GM12878 (cell line): ENCODE data around the gene NAV1. TPM values are rescaled to one million over a fixed set of nuclear protein-coding genes. Genes with fewer than 3 reads are reported as not detected.

ENCODE experiments used
- ATAC-seq: fragments of 200-7000 bp; cut with Tn5 transposase; 3 replicates; pipeline ENCODE4 v1.9.1; 2020; ENCODE audit warnings: mild to moderate bottlenecking, moderate library complexity
- BruUV-seq: library from RNA; stranded (reverse); fragments of 400-500 nt; replicated peaks from 2 replicates; lab custom pipeline; 2021; lab: Mats Ljungman, UMichigan
- CTCF ChIA-PET: fragments of 300-600 bp; sonication (Branson Sonifier 250); formaldehyde crosslinking; extraction: SDS; loops from one replicate; lab custom pipeline; 2021; ENCODE audit warnings: inconsistent platforms; lab: Yijun Ruan, JAX
- POLR2A ChIA-PET: fragments of 350-600 bp; formaldehyde crosslinking; extraction: SDS; loops from one replicate; lab custom pipeline; 2021; ENCODE audit warnings: inconsistent platforms; lab: Charles Lee
- RAD21 ChIA-PET: fragments of 300-600 bp; sonication (Branson Sonifier 250); formaldehyde crosslinking; loops from one replicate; lab custom pipeline; 2023; ENCODE audit warnings: antibody characterized with exemption; ENCODE audit not compliant: unreplicated experiment; lab: Charles Lee
- SMC1A ChIA-PET: fragments of 300-600 bp; sonication (Branson Sonifier 250); formaldehyde crosslinking; loops from one replicate; lab custom pipeline; 2023; ENCODE audit not compliant: unreplicated experiment, uncharacterized antibody; lab: Charles Lee
- DNase-seq: peaks from one replicate; pipeline ENCODE4 v3.0.0-alpha.2; 2011; ENCODE audit warnings: low read depth, low spot score
- FAIRE-seq: peaks from 3 replicates; lab custom pipeline; 2011; peaks lifted over from hg19 to GRCh38; lab: Jason Lieb, UNC
- H2AFZ ChIP-seq: 2 replicates; pipeline ENCODE4 v1.6.0; 2011; ENCODE audit warnings: low read depth, low read length, control low read depth; ENCODE audit not compliant: control insufficient read depth
- H3K27ac ChIP-seq: 2 replicates; pipeline ENCODE4 v1.5.1; 2011; ENCODE audit warnings: control low read depth; ENCODE audit not compliant: control insufficient read depth, insufficient read depth
- H3K27me3 ChIP-seq, 2 experiments: replicated peaks in 1 of 2; 2 replicates each; pipeline versions ENCODE4 v1.6.0 to v1.6.1; 2011; ENCODE audit warnings: low read length in 1 of 2; ENCODE audit not compliant: control insufficient read depth in 2 of 2, insufficient read depth in 2 of 2
- H3K36me3 ChIP-seq, 2 experiments: 2 replicates each; pipeline ENCODE4 v1.5.1; 2011; ENCODE audit warnings: low read length in 1 of 2; ENCODE audit not compliant: control insufficient read depth in 2 of 2, insufficient read depth in 2 of 2
- H3K4me1 ChIP-seq: 2 replicates; pipeline ENCODE4 v1.6.1; 2011; ENCODE audit warnings: mild to moderate bottlenecking, low read length, moderate library complexity, mixed read lengths; ENCODE audit not compliant: control insufficient read depth, insufficient read depth
- H3K4me2 ChIP-seq: 2 replicates; pipeline ENCODE4 v1.6.0; 2011; ENCODE audit warnings: control low read depth; ENCODE audit not compliant: control insufficient read depth, insufficient read depth
- H3K4me3 ChIP-seq: fragments of 200-600 bp; sonication (generic); 2 replicates; pipeline ENCODE4 v1.5.1; 2016
- H3K79me2 ChIP-seq: 2 replicates; pipeline ENCODE4 v1.6.0; 2011; ENCODE audit warnings: low read length; ENCODE audit not compliant: control insufficient read depth, insufficient read depth
- H3K9ac ChIP-seq: 2 replicates; pipeline ENCODE4 v1.8.0; 2011; ENCODE audit warnings: low read length, control low read depth, mixed read lengths; ENCODE audit not compliant: control insufficient read depth, insufficient read depth
- H3K9me3 ChIP-seq: replicated peaks from 3 replicates; pipeline ENCODE4 v1.5.1; 2011; ENCODE audit warnings: mild to moderate bottlenecking, low read length; ENCODE audit not compliant: control insufficient read depth, insufficient read depth
- H4K20me1 ChIP-seq: 2 replicates; pipeline ENCODE4 v1.6.0; 2011; ENCODE audit not compliant: control insufficient read depth, insufficient read depth
- BHLHE40 ChIP-seq, 2 experiments: fragments of 450-650 bp in 1 of 2; IDR thresholded peaks; 2 replicates each; pipeline ENCODE4 v1.6.1; 2011 to 2017; ENCODE audit warnings: low read depth in 2 of 2, borderline replicate concordance in 1 of 2, improper control_type of control experiment in 1 of 2, low read length in 1 of 2, mild to moderate bottlenecking in 1 of 2
- CBX3 ChIP-seq: fragments of 200-600 bp; sonication (generic); IDR thresholded peaks from 2 replicates; pipeline ENCODE4 v1.6.1; 2016; ENCODE audit warnings: low read depth, borderline replicate concordance
- IKZF2 ChIP-seq, 2 experiments: fragments of 450-650 bp; IDR thresholded peaks; 2 replicates each; pipeline ENCODE4 v1.6.1; 2017; ENCODE audit warnings: mild to moderate bottlenecking in 2 of 2, moderate library complexity in 2 of 2
- NFIC ChIP-seq: IDR thresholded peaks from 2 replicates; pipeline ENCODE4 v1.6.1; 2012; ENCODE audit warnings: low read depth, mild to moderate bottlenecking, inconsistent platforms, low read length, moderate library complexity
- SMAD1 ChIP-seq: fragments of 450-650 bp; IDR thresholded peaks from 2 replicates; pipeline ENCODE4 v1.6.1; 2018; ENCODE audit warnings: mild to moderate bottlenecking, low read depth; ENCODE audit not compliant: partially characterized antibody
- SMAD5 ChIP-seq: IDR thresholded peaks from 2 replicates; pipeline ENCODE4 v1.6.1; 2016; ENCODE audit warnings: antibody characterized with exemption, low read depth
- SUPT20H ChIP-seq: IDR thresholded peaks from 2 replicates; pipeline ENCODE4 v1.6.1; 2011; ENCODE audit warnings: low read depth, mild to moderate bottlenecking, low read length, moderate library complexity, borderline replicate concordance; ENCODE audit not compliant: control insufficient read depth
- WGBS: methylation state at CpG from one replicate; pipeline ENCODE4 v1.1.6; 2016; ENCODE audit warnings: low lambda C conversion rate; ENCODE audit not compliant: insufficient replicate concordance, insufficient coverage; ENCODE audit errors: missing lambda C conversion rate; 5-methylcytosine and 5-hydroxymethylcytosine counted together
- in situ Hi-C: fragments of 300-500 bp; cut with MboI; formaldehyde crosslinking; loops from 9 replicates; pipeline ENCODE4 v1.14.3; 2018; ENCODE audit warnings: mixed read lengths
- intact Hi-C: fragments of 100-400 bp; cut with micrococcal nuclease; formaldehyde crosslinking; loops from one replicate; pipeline ENCODE4 v1.14.2; 2022; ENCODE audit not compliant: unreplicated experiment
- polyA plus RNA-seq, 11 experiments: library from polyadenylated mRNA; depleted of rRNA in 4 of 11; unstranded in 6 of 11; stranded (reverse) in 5 of 11; fragments of >200 nt; fragmentation: Nextera tagmentation in 4 of 11; fragmentation: Illumina TruSeq in 1 of 11; extraction: Ambion mirVana in 4 of 11; extraction: Trizol in 1 of 11; gene quantifications; 1 replicate in 1 of 11; 2 replicates in 10 of 11; pipeline versions ENCODE4 v1.2.1 to v1.2.3, GENCODE V29; 2011 to 2016; ENCODE audit warnings: inconsistent platforms in 2 of 11, missing spikeins in 2 of 11, low read depth in 1 of 11
- total RNA-seq, 4 experiments: library from RNA; depleted of rRNA in 3 of 4; stranded (reverse); fragments of >200 nt in 3 of 4; fragmentation: Illumina TruSeq in 1 of 4; extraction: Trizol in 1 of 4; gene quantifications; 2 replicates each; pipeline versions ENCODE4 v1.2.1 to v1.2.3, GENCODE V29; 2013 to 2021
- TF ChIP-seq, protein P1 (sequence below): fragments of 150-350 bp; IDR thresholded peaks from 2 replicates; pipeline ENCODE4 v1.6.1; 2016; ENCODE audit warnings: low read depth, low read length
- TF ChIP-seq, protein P2 (sequence below): IDR thresholded peaks from 2 replicates; pipeline ENCODE4 v1.6.1; 2012; ENCODE audit warnings: low read depth, low read length, improper control_type of control experiment
- TF ChIP-seq, protein P3 (sequence below): fragments of 450-650 bp; IDR thresholded peaks from 2 replicates; pipeline ENCODE4 v1.6.1; 2017; ENCODE audit warnings: mild to moderate bottlenecking, low read depth, inconsistent platforms; ENCODE audit not compliant: poor library complexity, severe bottlenecking
- TF ChIP-seq, protein P4 (sequence below): fragments of 450-650 bp; IDR thresholded peaks from 2 replicates; pipeline ENCODE4 v1.6.1; 2017; ENCODE audit warnings: mild to moderate bottlenecking, moderate library complexity

Gene NAV1
- total and polyA plus RNA-seq, 10 of the 15 experiments (the other 5 are each of a cell fraction or from before 2014, with no cell fraction given): 0.04 to 1.3 (median 0.36) TPM

DNA sequence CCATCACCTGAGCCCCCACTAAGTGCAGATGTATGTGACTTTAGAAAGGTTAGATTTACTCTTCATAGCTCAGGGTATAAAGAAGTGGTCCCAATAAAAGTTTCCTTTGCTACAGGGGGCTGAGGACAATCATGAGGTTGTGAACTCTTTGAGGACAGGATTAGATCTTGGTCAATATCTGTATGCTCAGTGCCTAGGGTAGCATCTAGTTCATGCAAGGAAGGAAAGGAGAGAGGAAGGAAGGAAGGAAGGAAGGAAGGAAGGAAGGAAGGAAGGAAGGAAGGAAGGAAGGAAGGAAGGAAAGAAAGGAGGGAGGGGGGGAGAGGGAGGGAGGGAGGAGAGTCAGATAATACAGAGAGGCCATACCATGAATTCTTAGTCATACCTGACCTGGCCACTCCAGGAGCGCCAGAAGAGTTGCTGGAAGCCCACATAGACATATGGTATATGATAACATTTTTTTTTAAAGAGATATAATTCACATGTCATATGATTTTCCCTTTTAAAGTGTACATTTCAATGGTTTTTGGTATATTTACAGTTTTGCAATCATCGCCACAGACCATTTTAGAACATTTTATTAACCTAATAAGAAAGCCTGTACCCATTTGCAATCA, 22.3 kb upstream of the NAV1 start (continued):
- TF ChIP-seq, protein P1, sequence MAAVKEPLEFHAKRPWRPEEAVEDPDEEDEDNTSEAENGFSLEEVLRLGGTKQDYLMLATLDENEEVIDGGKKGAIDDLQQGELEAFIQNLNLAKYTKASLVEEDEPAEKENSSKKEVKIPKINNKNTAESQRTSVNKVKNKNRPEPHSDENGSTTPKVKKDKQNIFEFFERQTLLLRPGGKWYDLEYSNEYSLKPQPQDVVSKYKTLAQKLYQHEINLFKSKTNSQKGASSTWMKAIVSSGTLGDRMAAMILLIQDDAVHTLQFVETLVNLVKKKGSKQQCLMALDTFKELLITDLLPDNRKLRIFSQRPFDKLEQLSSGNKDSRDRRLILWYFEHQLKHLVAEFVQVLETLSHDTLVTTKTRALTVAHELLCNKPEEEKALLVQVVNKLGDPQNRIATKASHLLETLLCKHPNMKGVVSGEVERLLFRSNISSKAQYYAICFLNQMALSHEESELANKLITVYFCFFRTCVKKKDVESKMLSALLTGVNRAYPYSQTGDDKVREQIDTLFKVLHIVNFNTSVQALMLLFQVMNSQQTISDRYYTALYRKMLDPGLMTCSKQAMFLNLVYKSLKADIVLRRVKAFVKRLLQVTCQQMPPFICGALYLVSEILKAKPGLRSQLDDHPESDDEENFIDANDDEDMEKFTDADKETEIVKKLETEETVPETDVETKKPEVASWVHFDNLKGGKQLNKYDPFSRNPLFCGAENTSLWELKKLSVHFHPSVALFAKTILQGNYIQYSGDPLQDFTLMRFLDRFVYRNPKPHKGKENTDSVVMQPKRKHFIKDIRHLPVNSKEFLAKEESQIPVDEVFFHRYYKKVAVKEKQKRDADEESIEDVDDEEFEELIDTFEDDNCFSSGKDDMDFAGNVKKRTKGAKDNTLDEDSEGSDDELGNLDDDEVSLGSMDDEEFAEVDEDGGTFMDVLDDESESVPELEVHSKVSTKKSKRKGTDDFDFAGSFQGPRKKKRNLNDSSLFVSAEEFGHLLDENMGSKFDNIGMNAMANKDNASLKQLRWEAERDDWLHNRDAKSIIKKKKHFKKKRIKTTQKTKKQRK: no peak
- TF ChIP-seq CBX3 (no peak), NFIC (no peak)
- TF ChIP-seq, protein P2, sequence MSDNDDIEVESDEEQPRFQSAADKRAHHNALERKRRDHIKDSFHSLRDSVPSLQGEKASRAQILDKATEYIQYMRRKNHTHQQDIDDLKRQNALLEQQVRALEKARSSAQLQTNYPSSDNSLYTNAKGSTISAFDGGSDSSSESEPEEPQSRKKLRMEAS: no peak

DNA sequence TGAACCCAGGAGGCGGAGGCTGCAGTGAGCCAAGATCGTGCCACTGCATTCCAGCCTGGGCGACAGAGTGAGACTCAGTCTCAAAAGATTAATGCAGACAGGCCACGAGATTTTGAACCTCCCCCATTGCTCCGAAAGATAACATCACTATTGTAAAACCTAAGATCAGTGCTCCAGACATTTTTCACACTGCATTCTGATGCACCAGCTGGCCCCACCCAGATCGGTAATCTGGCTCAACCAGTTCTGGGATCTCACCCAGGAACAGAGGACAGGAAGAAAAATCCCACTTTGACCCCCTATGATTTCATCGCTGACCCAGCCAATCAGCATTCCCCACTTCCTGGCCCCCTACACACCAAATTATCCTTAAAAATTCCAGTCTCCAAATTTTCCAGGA, 21.3 kb upstream of the NAV1 start:
- Histone ChIP-seq H3K4me1 (peaks cover 3% of the 10 kb centered on the region), H4K20me1 (peaks cover 3% of the 10 kb centered on the region; the same call in 1 of the 2 replicates), H3K9ac (no peak overlapping the region), H3K4me2 (no peak overlapping the region), H2AFZ (no peak overlapping the region), H3K9me3 (no peaks in the 10 kb centered on the region), H3K79me2 (no peaks in the 10 kb centered on the region), H3K36me3 (no peaks in the 10 kb centered on the region), H3K4me3 (no peak overlapping the region), H3K27me3 (no peaks in the 10 kb centered on the region), H3K27ac (no peak overlapping the region)
- ATAC-seq (no peak), DNase-seq (no peak), FAIRE-seq (no peak)
- 88% methylated on average over 7 of the region's 7 CpGs for WGBS
- POLR2A ChIA-PET: no interaction called here
- SMC1A ChIA-PET: interaction anchor here (1.2 to 18.7 kb wide), 2 partner anchors 34 to 69 kb away, joined by 4 to 514 read pairs; no protein-coding TSS in a partner anchor
- CTCF ChIA-PET: interaction anchor here (10.7 to 11.2 kb wide), 2 partner anchors 34 to 68 kb away, joined by 309 to 814 read pairs; no protein-coding TSS in a partner anchor
- no TSS peak for BruUV-seq
- in situ Hi-C loops (no loop called here), intact Hi-C loops (loop anchor here (10.0 kb wide), 1 partner anchor 263 kb away; no protein-coding TSS in a partner anchor)
- RAD21 ChIA-PET: no interaction called here
- TF ChIP-seq BHLHE40 (IDR thresholded peaks at IDR 0.05; ENCODE audit: borderline replicate concordance in 1 of 2, low read depth in 2 of 2, low read length in 1 of 2) (no peak), SMAD1 (no peak), SUPT20H (no peak), SMAD5 (no peak), IKZF2 (IDR thresholded peaks at IDR 0.05) (no peak)
- TF ChIP-seq, protein P3, sequence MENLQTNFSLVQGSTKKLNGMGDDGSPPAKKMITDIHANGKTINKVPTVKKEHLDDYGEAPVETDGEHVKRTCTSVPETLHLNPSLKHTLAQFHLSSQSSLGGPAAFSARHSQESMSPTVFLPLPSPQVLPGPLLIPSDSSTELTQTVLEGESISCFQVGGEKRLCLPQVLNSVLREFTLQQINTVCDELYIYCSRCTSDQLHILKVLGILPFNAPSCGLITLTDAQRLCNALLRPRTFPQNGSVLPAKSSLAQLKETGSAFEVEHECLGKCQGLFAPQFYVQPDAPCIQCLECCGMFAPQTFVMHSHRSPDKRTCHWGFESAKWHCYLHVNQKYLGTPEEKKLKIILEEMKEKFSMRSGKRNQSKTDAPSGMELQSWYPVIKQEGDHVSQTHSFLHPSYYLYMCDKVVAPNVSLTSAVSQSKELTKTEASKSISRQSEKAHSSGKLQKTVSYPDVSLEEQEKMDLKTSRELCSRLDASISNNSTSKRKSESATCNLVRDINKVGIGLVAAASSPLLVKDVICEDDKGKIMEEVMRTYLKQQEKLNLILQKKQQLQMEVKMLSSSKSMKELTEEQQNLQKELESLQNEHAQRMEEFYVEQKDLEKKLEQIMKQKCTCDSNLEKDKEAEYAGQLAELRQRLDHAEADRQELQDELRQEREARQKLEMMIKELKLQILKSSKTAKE: no peak
- TF ChIP-seq, protein P4, sequence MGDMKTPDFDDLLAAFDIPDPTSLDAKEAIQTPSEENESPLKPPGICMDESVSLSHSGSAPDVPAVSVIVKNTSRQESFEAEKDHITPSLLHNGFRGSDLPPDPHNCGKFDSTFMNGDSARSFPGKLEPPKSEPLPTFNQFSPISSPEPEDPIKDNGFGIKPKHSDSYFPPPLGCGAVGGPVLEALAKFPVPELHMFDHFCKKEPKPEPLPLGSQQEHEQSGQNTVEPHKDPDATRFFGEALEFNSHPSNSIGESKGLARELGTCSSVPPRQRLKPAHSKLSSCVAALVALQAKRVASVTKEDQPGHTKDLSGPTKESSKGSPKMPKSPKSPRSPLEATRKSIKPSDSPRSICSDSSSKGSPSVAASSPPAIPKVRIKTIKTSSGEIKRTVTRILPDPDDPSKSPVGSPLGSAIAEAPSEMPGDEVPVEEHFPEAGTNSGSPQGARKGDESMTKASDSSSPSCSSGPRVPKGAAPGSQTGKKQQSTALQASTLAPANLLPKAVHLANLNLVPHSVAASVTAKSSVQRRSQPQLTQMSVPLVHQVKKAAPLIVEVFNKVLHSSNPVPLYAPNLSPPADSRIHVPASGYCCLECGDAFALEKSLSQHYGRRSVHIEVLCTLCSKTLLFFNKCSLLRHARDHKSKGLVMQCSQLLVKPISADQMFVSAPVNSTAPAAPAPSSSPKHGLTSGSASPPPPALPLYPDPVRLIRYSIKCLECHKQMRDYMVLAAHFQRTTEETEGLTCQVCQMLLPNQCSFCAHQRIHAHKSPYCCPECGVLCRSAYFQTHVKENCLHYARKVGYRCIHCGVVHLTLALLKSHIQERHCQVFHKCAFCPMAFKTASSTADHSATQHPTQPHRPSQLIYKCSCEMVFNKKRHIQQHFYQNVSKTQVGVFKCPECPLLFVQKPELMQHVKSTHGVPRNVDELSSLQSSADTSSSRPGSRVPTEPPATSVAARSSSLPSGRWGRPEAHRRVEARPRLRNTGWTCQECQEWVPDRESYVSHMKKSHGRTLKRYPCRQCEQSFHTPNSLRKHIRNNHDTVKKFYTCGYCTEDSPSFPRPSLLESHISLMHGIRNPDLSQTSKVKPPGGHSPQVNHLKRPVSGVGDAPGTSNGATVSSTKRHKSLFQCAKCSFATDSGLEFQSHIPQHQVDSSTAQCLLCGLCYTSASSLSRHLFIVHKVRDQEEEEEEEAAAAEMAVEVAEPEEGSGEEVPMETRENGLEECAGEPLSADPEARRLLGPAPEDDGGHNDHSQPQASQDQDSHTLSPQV: no peak
